ENCODE results near the gene GFOD1. TPM values are rescaled to one million over a fixed set of nuclear protein-coding genes. Genes with fewer than 3 reads are reported as not detected.

Gene GFOD1
- total RNA-seq, 1 experiment from 2014 or later: 6.1 TPM

GRCh38 chr6:13478525-13478966 is 8.9 kb downstream of the GFOD1 start:
- Histone ChIP-seq H3K4me1 (ENCODE audit: insufficient read depth, low read length) (peaks cover 3% of the 10 kb centered on the region; the same call in 1 of the 2 replicates), H2BK5ac (ENCODE audit: insufficient read length, low read length) (no peak overlapping the region), H3K9me3 (ENCODE audit: control insufficient read depth, low read depth, low read length) (no peaks in the 10 kb centered on the region), H3K27me3 (ENCODE audit: insufficient read depth, low read length) (no peaks in the 10 kb centered on the region), H2BK20ac (ENCODE audit: low read depth, low read length, poor library complexity, severe bottlenecking) (no peak overlapping the region), H4K5ac (ENCODE audit: insufficient read length, low read depth, low read length) (no peak overlapping the region), H3K23ac (ENCODE audit: insufficient read length, low read depth, low read length) (no peak overlapping the region), H2BK15ac (ENCODE audit: low read depth, low read length) (no peak overlapping the region), H2BK120ac (ENCODE audit: low read depth, low read length, poor library complexity, severe bottlenecking) (peak overlapping the region; percentile 5), H3K4me2 (ENCODE audit: insufficient read depth, insufficient read length, low read length) (no peak overlapping the region), H3K27ac (ENCODE audit: insufficient read length, low read depth, low read length) (no peak overlapping the region), H3K4ac (ENCODE audit: low read depth, low read length) (no peak overlapping the region), H4K20me1 (ENCODE audit: control insufficient read depth, insufficient read depth, insufficient read length) (no peaks in the 10 kb centered on the region), H2BK12ac (ENCODE audit: insufficient read length, low read depth, low read length) (no peak overlapping the region), H4K8ac (replicated peaks; ENCODE audit: insufficient read length, low read depth, low read length) (no peak overlapping the region), H4K91ac (ENCODE audit: insufficient read length, low read depth, low read length) (no peak overlapping the region), H2AK5ac (ENCODE audit: insufficient read length, low read length) (no peak overlapping the region), H2AFZ (ENCODE audit: low read length) (no peak overlapping the region), H3K18ac (ENCODE audit: insufficient read length, low read depth, low read length) (no peak overlapping the region), H3K79me1 (ENCODE audit: insufficient read depth, low read depth, low read length, poor library complexity, severe bottlenecking) (no peaks in the 10 kb centered on the region), H3K9ac (ENCODE audit: extremely low read depth, insufficient read length, low read length) (no peak overlapping the region), H3K56ac (ENCODE audit: insufficient read length, low read depth, low read length) (no peak overlapping the region), H3T11ph (ENCODE audit: low read length) (no peak overlapping the region), H3K23me2 (ENCODE audit: insufficient read length, low read depth, low read length, poor library complexity, severe bottlenecking) (no peaks in the 10 kb centered on the region), H3K14ac (ENCODE audit: insufficient read depth, low read length) (no peak overlapping the region), H3K79me2 (ENCODE audit: insufficient read depth, low read length) (0 out of 2 replicates have a peak, but pooled peaks cover 3% of the 10 kb centered on the region)
- Mint-ChIP-seq H3K36me3 (ENCODE audit: insufficient read depth in 1 of 3, low read depth in 3 of 3) (peaks cover 0 to 5% (median 0%) of the 10 kb centered on the region in 3 experiments; a peak in 3 of 7 replicates), H3K27ac (peak overlapping the region in 1 of 3 experiments; percentile 48; a peak in 2 of 7 replicates), H3K27me3 (ENCODE audit: low read depth) (peaks cover 6% of the 10 kb centered on the region), H3K9me3 (no peaks in the 10 kb centered on the region), H3K4me3 (no peak overlapping the region), H3K4me1 (peaks cover 8% of the 10 kb centered on the region in 2 experiments)
- WGBS (ENCODE audit: extremely low coverage, insufficient read length, low lambda C conversion rate): no CpG with 5 or more reads among the region's 5 CpGs
- DNase-seq: no peak
- TF ChIP-seq CTCF (conservative IDR thresholded peaks at IDR 0.05): no peak
